A549 (cell line): ENCODE measurements around the gene CHMP1B. TPM values are rescaled to one million over a fixed set of nuclear protein-coding genes. Genes with fewer than 3 reads are reported as not detected.

Experiments
- ATAC-seq, 2 experiments: fragments of 200-7000 bp in 1 of 2; fragments of >200 bp in 1 of 2; cut with Nextera tagmentation in 1 of 2; cut with Tn5 transposase in 1 of 2; 3 replicates each; pipeline versions ENCODE4 v1.8.0 to v1.9.1; 2018 to 2020; ENCODE audit warnings: mild to moderate bottlenecking in 1 of 2, moderate library complexity in 1 of 2
- CTCF ChIA-PET: fragments of 300-600 bp; sonication (Branson Sonifier 250); formaldehyde crosslinking; extraction: SDS; loops from one replicate; lab custom pipeline; 2021; ENCODE audit warnings: antibody characterized with exemption, inconsistent platforms; lab: Yijun Ruan, JAX
- POLR2A ChIA-PET: fragments of 350-600 bp; formaldehyde crosslinking; extraction: SDS; loops from one replicate; lab custom pipeline; 2021; ENCODE audit warnings: antibody characterized with exemption, inconsistent platforms; lab: Yijun Ruan, JAX
- DNase-seq, 2 experiments: peaks; one replicate each; pipeline versions ENCODE4 v3.0.0 to v3.0.0-alpha.2; 2011 to 2016; ENCODE audit warnings: low read depth in 1 of 2, low spot score in 1 of 2
- FAIRE-seq: peaks from 2 replicates; lab custom pipeline; 2011; peaks lifted over from hg19 to GRCh38; lab: Jason Lieb, UNC
- H3K27ac ChIP-seq, 2 experiments: fragments of >200 bp; sonication (Bioruptor Twin); formaldehyde crosslinking; 3 replicates each; pipeline ENCODE4 v1.5.1; 2016 to 2017
- H3K4me1 ChIP-seq: fragments of >200 bp; sonication (Bioruptor Twin); formaldehyde crosslinking; 3 replicates; pipeline ENCODE4 v1.6.1; 2016
- H3K4me2 ChIP-seq: fragments of >200 bp; sonication (Bioruptor Twin); formaldehyde crosslinking; 3 replicates; pipeline ENCODE4 v1.6.1; 2016
- H3K4me3 ChIP-seq: fragments of >200 bp; sonication (Bioruptor Twin); formaldehyde crosslinking; 3 replicates; pipeline ENCODE4 v1.5.1; 2016
- H3K9me3 ChIP-seq: fragments of >200 bp; sonication (Bioruptor Twin); formaldehyde crosslinking; 3 replicates; pipeline ENCODE4 v1.6.1; 2016
- BHLHE40 ChIP-seq: IDR thresholded peaks from 2 replicates; pipeline ENCODE4 v1.6.1; 2012; ENCODE audit warnings: low read depth, low read length, inconsistent platforms
- CTCF ChIP-seq: fragments of >200 bp; sonication (Bioruptor Twin); formaldehyde crosslinking; IDR thresholded peaks from 3 replicates; pipeline ENCODE4 v1.5.1; 2016
- ELK1 ChIP-seq: fragments of 150-350 bp; IDR thresholded peaks from 2 replicates; pipeline ENCODE4 v1.6.1; 2014; ENCODE audit warnings: low read depth, mild to moderate bottlenecking, low read length
- EP300 ChIP-seq, 2 experiments: fragments of >200 bp; sonication (Bioruptor Twin); formaldehyde crosslinking; IDR thresholded peaks; 2 replicates in 1 of 2; 3 replicates in 1 of 2; pipeline ENCODE4 v1.6.1; 2016 to 2017
- ESRRA ChIP-seq: fragments of 150-350 bp; IDR thresholded peaks from 2 replicates; pipeline ENCODE4 v1.6.1; 2014; ENCODE audit warnings: mild to moderate bottlenecking, low read length, borderline replicate concordance
- FOSB ChIP-seq: fragments of 250-450 bp; sonication (Bioruptor Pico); IDR thresholded peaks from 2 replicates; pipeline ENCODE4 v1.5.0; 2020; ENCODE audit warnings: mild to moderate bottlenecking, moderate library complexity
- FOSL2 ChIP-seq, 2 experiments: fragments of 450-650 bp in 1 of 2; fragments of >200 bp in 1 of 2; sonication (Bioruptor Twin) in 1 of 2; formaldehyde crosslinking; IDR thresholded peaks; 2 replicates each; pipeline versions ENCODE4 v1.5.0 to v1.6.1; 2016 to 2020; ENCODE audit warnings: mild to moderate bottlenecking in 1 of 2, moderate library complexity in 1 of 2
- GATA3 ChIP-seq: IDR thresholded peaks from 2 replicates; pipeline ENCODE4 v1.6.1; 2012; ENCODE audit warnings: borderline replicate concordance
- HOXA7 ChIP-seq: fragments of 250-450 bp; sonication (Bioruptor Pico); IDR thresholded peaks from 2 replicates; pipeline ENCODE4 v1.5.0; 2020; ENCODE audit warnings: mild to moderate bottlenecking, moderate library complexity
- HOXB5 ChIP-seq: fragments of 250-450 bp; sonication (Bioruptor Pico); IDR thresholded peaks from 2 replicates; pipeline ENCODE4 v1.5.0; 2020; ENCODE audit warnings: mild to moderate bottlenecking, moderate library complexity
- KDM1A ChIP-seq: fragments of 200-600 bp; sonication (generic); IDR thresholded peaks from 2 replicates; pipeline ENCODE4 v1.6.1; 2016; ENCODE audit warnings: low read depth, mild to moderate bottlenecking
- KDM5A ChIP-seq: fragments of 200-600 bp; sonication (generic); IDR thresholded peaks from 2 replicates; pipeline ENCODE4 v1.6.1; 2016; ENCODE audit warnings: antibody characterized with exemption, mild to moderate bottlenecking
- MAFK ChIP-seq: fragments of 450-650 bp; IDR thresholded peaks from 2 replicates; pipeline ENCODE4 v1.6.1; 2014; ENCODE audit not compliant: partially characterized antibody
- MAX ChIP-seq: IDR thresholded peaks from 2 replicates; pipeline ENCODE4 v1.6.1; 2012
- MYC ChIP-seq: IDR thresholded peaks from 2 replicates; pipeline ENCODE4 v1.6.1; 2012; ENCODE audit warnings: mild to moderate bottlenecking, inconsistent platforms, low read length, improper control_type of control experiment, borderline replicate concordance
- NFE2L2 ChIP-seq: fragments of 150-350 bp; conservative IDR thresholded peaks from 2 replicates; pipeline ENCODE4 v1.6.1; 2014; ENCODE audit warnings: low read length
- PBX3 ChIP-seq: IDR thresholded peaks from 2 replicates; pipeline ENCODE4 v1.6.1; 2012
- PHF8 ChIP-seq: fragments of 200-600 bp; sonication (generic); IDR thresholded peaks from 2 replicates; pipeline ENCODE4 v1.6.1; 2016; ENCODE audit warnings: low read depth, mild to moderate bottlenecking, antibody characterized with exemption, moderate library complexity, borderline replicate concordance
- POLR2A ChIP-seq: IDR thresholded peaks from 2 replicates; pipeline ENCODE4 v1.6.1; 2012; ENCODE audit warnings: mild to moderate bottlenecking, low read length
- RARB ChIP-seq: fragments of 250-450 bp; sonication (Bioruptor Pico); IDR thresholded peaks from 2 replicates; pipeline ENCODE4 v1.8.0; 2021; ENCODE audit warnings: mild to moderate bottlenecking, moderate library complexity
- RCOR1 ChIP-seq: fragments of 150-350 bp; IDR thresholded peaks from 2 replicates; pipeline ENCODE4 v1.6.1; 2014; ENCODE audit warnings: antibody characterized with exemption, low read length, low read depth
- RFX5 ChIP-seq: fragments of 450-650 bp; IDR thresholded peaks from 2 replicates; pipeline ENCODE4 v1.7.1; 2014; ENCODE audit warnings: antibody characterized with exemption, mild to moderate bottlenecking, moderate library complexity
- RNF2 ChIP-seq: fragments of 200-600 bp; sonication (generic); IDR thresholded peaks from 2 replicates; pipeline ENCODE4 v1.6.1; 2016; ENCODE audit warnings: low read depth, mild to moderate bottlenecking, antibody characterized with exemption, moderate library complexity, borderline replicate concordance
- SMC3 ChIP-seq: fragments of >200 bp; sonication (Bioruptor Twin); formaldehyde crosslinking; IDR thresholded peaks from 3 replicates; pipeline ENCODE4 v1.6.1; 2018; ENCODE audit warnings: inconsistent platforms
- TP53 ChIP-seq: fragments of 250-450 bp; sonication (Bioruptor Pico); IDR thresholded peaks from 2 replicates; pipeline ENCODE4 v1.5.0; 2021; ENCODE audit warnings: mild to moderate bottlenecking, moderate library complexity
- USF2 ChIP-seq: fragments of 450-650 bp; IDR thresholded peaks from 2 replicates; pipeline ENCODE4 v1.6.1; 2014; ENCODE audit warnings: antibody characterized with exemption
- ZC3H11A ChIP-seq: fragments of 450-650 bp; IDR thresholded peaks from 2 replicates; pipeline ENCODE4 v1.6.1; 2014; ENCODE audit warnings: antibody characterized with exemption, mild to moderate bottlenecking
- ZSCAN20 ChIP-seq: fragments of 250-450 bp; sonication (Bioruptor Pico); IDR thresholded peaks from 2 replicates; pipeline ENCODE4 v1.8.0; 2022; ENCODE audit warnings: mild to moderate bottlenecking, moderate library complexity
- WGBS: methylation state at CpG from one replicate; pipeline ENCODE4 v1.1.6; 2017; ENCODE audit errors: missing lambda C conversion rate; 5-methylcytosine and 5-hydroxymethylcytosine counted together
- polyA plus RNA-seq, 4 experiments: library from polyadenylated mRNA; depleted of rRNA in 3 of 4; stranded (reverse); fragments of >200 nt; fragmentation: RNase III in 1 of 4; extraction: RNeasy Plus Mini Kit Qiagen cat#74134 plus additional on column Dnase treatment in 1 of 4; gene quantifications; 2 replicates in 3 of 4; 3 replicates in 1 of 4; pipeline ENCODE4 v1.2.3, GENCODE V29; 2011 to 2017

The CHMP1B gene
- polyA plus RNA-seq, 2 of the 4 experiments (the other 2 are of a cell fraction): 44.9 to 60.8 TPM

- TF ChIP-seq USF2: no peak
- no peak for TF ChIP-seq RFX5
- TF ChIP-seq MAX: no peak
- no peak for TF ChIP-seq MAFK
Observed at GRCh38 chr18:11831921-11832320, 19.3 kb upstream of the CHMP1B start (continued).

GRCh38 chr18:11834772-11835171, 16.4 kb upstream of the CHMP1B start:
- peaks cover 18% of the 10 kb centered on the region; the same call in 2 of the 3 replicates for H3K4me1 ChIP-seq
- no peaks in the 10 kb centered on the region for H3K9me3 ChIP-seq
- CTCF ChIA-PET: interaction anchor here (1.0 kb wide), 1 partner anchor 159 kb away, joined by 3 read pairs; no protein-coding TSS in a partner anchor
- H3K4me2 ChIP-seq: no peak overlapping the region
- WGBS: 92% methylated on average over 5 of the region's 5 CpGs
- DNase-seq: no peak
- H3K4me3 ChIP-seq: no peak overlapping the region
- TF ChIP-seq SMC3: no peak
- no peak for TF ChIP-seq RARB (CRISPR knock-in tag)
- no peak for TF ChIP-seq HOXB5 (CRISPR knock-in tag)
- no peak for TF ChIP-seq ZC3H11A
- TF ChIP-seq FOSL2 (IDR thresholded peaks at IDR 0.05): no peak
- TF ChIP-seq FOSL2 (CRISPR knock-in tag; IDR thresholded peaks at IDR 0.05): no peak
- TF ChIP-seq PHF8: no peak
- POLR2A ChIA-PET: no interaction called here
- no peak for FAIRE-seq
- no peak overlapping the region for H3K27ac ChIP-seq
- ATAC-seq: no peak

GRCh38 chr18:11839556-11839955, 11.7 kb upstream of the CHMP1B start:
- CTCF ChIA-PET: interaction anchor here (0.8 to 1.7 kb wide), 2 partner anchors 11 to 18 kb away, joined by 3 to 8 read pairs; no protein-coding TSS in a partner anchor
- peaks cover 18% of the 10 kb centered on the region; the same call in 2 of the 3 replicates for H3K4me1 ChIP-seq
- TF ChIP-seq EP300 (IDR thresholded peaks at IDR 0.05) (no peak), RFX5 (no peak), RCOR1 (no peak), KDM5A (no peak)
- TF ChIP-seq, all 56 proteins: peak for 0
- Histone ChIP-seq H3K4me2 (no peak overlapping the region), H3K9me3 (no peaks in the 10 kb centered on the region), H3K27ac (no peak overlapping the region), H3K4me3 (no peak overlapping the region)
- no peak for FAIRE-seq
- no peak for ATAC-seq
- DNase-seq: no peak
- POLR2A ChIA-PET: interaction anchor here (0.8 kb wide), 1 partner anchor 9 kb away, joined by 4 read pairs; no protein-coding TSS in a partner anchor
- 95% methylated on average over 6 of the region's 6 CpGs for WGBS

GRCh38 chr18:11840493-11840892, 10.7 kb upstream of the CHMP1B start:
- H3K4me2 ChIP-seq: no peak overlapping the region
- peak in 1 of 2 experiments; percentile 31 for DNase-seq
- CTCF ChIA-PET: interaction anchor here (1.1 to 1.7 kb wide), 2 partner anchors 12 to 107 kb away, joined by 5 to 8 read pairs; no protein-coding TSS in a partner anchor
- POLR2A ChIA-PET: interaction anchor here (0.6 kb wide), 1 partner anchor 9 kb away, joined by 5 read pairs; no protein-coding TSS in a partner anchor
- no peak overlapping the region for H3K4me3 ChIP-seq
- 0 out of 6 replicates have a peak overlapping the region, but pooled peaks of 1 of the 2 experiments have one; percentile 4 for H3K27ac ChIP-seq
- peak; percentile 68 to 75; a peak in 4 of 6 replicates for ATAC-seq
- FAIRE-seq: no peak
- peaks cover 12% of the 10 kb centered on the region; the same call in 2 of the 3 replicates for H3K4me1 ChIP-seq
- H3K9me3 ChIP-seq: no peaks in the 10 kb centered on the region
- 73% methylated on average over 6 of the region's 6 CpGs for WGBS
- TF ChIP-seq ESRRA (no peak), MYC (no peak), KDM1A (no peak), MAX (no peak), POLR2A (no peak), GATA3 (no peak), FOSB (no peak), NFE2L2 (no peak), HOXA7 (CRISPR knock-in tag) (no peak), PBX3 (no peak), CTCF (no peak), ELK1 (no peak), FOSL2 (IDR thresholded peaks at IDR 0.05) (no peak), FOSL2 (CRISPR knock-in tag; IDR thresholded peaks at IDR 0.05) (no peak), TP53 (no peak), ZSCAN20 (CRISPR knock-in tag) (no peak), RNF2 (no peak), RFX5 (no peak), BHLHE40 (no peak)
